ENCODE measurements around the gene MED9.

- TF ChIP-seq CTCF (conservative IDR thresholded peaks at IDR 0.05; ENCODE audit: low read length) = no peak
- no peak for TF ChIP-seq EZH2phosphoT487 (IDR thresholded peaks at IDR 0.05; ENCODE audit: borderline replicate concordance)
Observed at GRCh38 chr17:17508646-17509591, 32.1 kb downstream of the MED9 start.
